GM23338 (cell line): ENCODE measurements around the gene RAB2B. TPM values are rescaled to one million over a fixed set of nuclear protein-coding genes. Genes with fewer than 3 reads are reported as not detected.

Experiments used
- ATAC-seq: fragments of 200-7000 bp; cut with Tn5 transposase; 3 replicates; pipeline ENCODE4 v1.9.1; 2020
- DNase-seq: peaks from one replicate; pipeline ENCODE4 v3.0.0-alpha.2; 2015; ENCODE audit warnings: low spot score
- H2AFZ ChIP-seq: fragments of 200-600 bp; sonication (generic); 2 replicates; pipeline ENCODE4 v1.8.0; 2016; ENCODE audit warnings: antibody characterized with exemption, mild to moderate bottlenecking, moderate library complexity
- H3F3A ChIP-seq: fragments of 200-600 bp; sonication (generic); replicated peaks from 2 replicates; pipeline ENCODE4 v1.8.0; 2017; ENCODE audit warnings: antibody characterized with exemption, mixed run types, low read depth
- H3K27ac ChIP-seq: fragments of 200-600 bp; sonication (generic); 2 replicates; pipeline ENCODE4 v1.6.1; 2016; ENCODE audit warnings: low read depth
- H3K27me3 ChIP-seq: fragments of 200-600 bp; sonication (generic); 2 replicates; pipeline ENCODE4 v1.8.0; 2016; ENCODE audit warnings: mild to moderate bottlenecking, mixed run types, moderate library complexity; ENCODE audit not compliant: insufficient read depth
- H3K36me3 ChIP-seq: fragments of 200-600 bp; sonication (generic); 2 replicates; pipeline ENCODE4 v1.8.0; 2016; ENCODE audit warnings: mild to moderate bottlenecking; ENCODE audit not compliant: insufficient read depth
- H3K4me1 ChIP-seq: fragments of 200-600 bp; sonication (generic); 2 replicates; pipeline ENCODE4 v1.8.0; 2016; ENCODE audit warnings: mild to moderate bottlenecking, moderate library complexity; ENCODE audit not compliant: insufficient read depth
- H3K4me2 ChIP-seq: fragments of 200-600 bp; sonication (generic); 2 replicates; pipeline ENCODE4 v1.7.1; 2017; ENCODE audit warnings: mixed run types
- H3K4me3 ChIP-seq: fragments of 200-600 bp; sonication (generic); 2 replicates; pipeline ENCODE4 v1.6.1; 2016; ENCODE audit warnings: mixed run types
- H3K79me2 ChIP-seq: fragments of 200-600 bp; sonication (generic); replicated peaks from 2 replicates; pipeline ENCODE4 v1.8.0; 2017; ENCODE audit warnings: mild to moderate bottlenecking; ENCODE audit not compliant: insufficient read depth
- H3K9me2 ChIP-seq: fragments of 200-600 bp; sonication (generic); 2 replicates; pipeline ENCODE4 v1.8.0; 2017; ENCODE audit not compliant: insufficient read depth
- H4K20me1 ChIP-seq: fragments of 200-600 bp; sonication (generic); replicated peaks from 2 replicates; pipeline ENCODE4 v1.8.0; 2017; ENCODE audit warnings: mild to moderate bottlenecking; ENCODE audit not compliant: insufficient read depth
- H3K27ac Mint-ChIP-seq: 2 replicates; pipeline ENCODE4 v1.8.0; 2020; ENCODE audit warnings: inconsistent platforms, mild to moderate bottlenecking, moderate library complexity, mixed read lengths
- H3K27me3 Mint-ChIP-seq: 3 replicates; pipeline ENCODE4 v1.8.0; 2022; ENCODE audit warnings: low read depth, mild to moderate bottlenecking, moderate library complexity, mixed read lengths, inconsistent platforms; ENCODE audit not compliant: insufficient read depth, poor library complexity
- H3K36me3 Mint-ChIP-seq: 3 replicates; pipeline ENCODE4 v1.8.0; 2021; ENCODE audit warnings: low read depth, mild to moderate bottlenecking, inconsistent platforms, moderate library complexity, mixed read lengths
- H3K4me1 Mint-ChIP-seq: 3 replicates; pipeline ENCODE4 v1.8.0; 2020; ENCODE audit warnings: mild to moderate bottlenecking, inconsistent platforms, mixed read lengths
- H3K4me3 Mint-ChIP-seq: 3 replicates; pipeline ENCODE4 v1.8.0; 2021; ENCODE audit warnings: moderate library complexity, mild to moderate bottlenecking, inconsistent platforms, mixed read lengths
- H3K9me3 Mint-ChIP-seq: 3 replicates; pipeline ENCODE4 v1.8.0; 2020; ENCODE audit warnings: moderate library complexity, mild to moderate bottlenecking, inconsistent platforms, mixed read lengths
- CREB1 ChIP-seq: fragments of 250-450 bp; sonication (Bioruptor Pico); IDR thresholded peaks from 2 replicates; pipeline ENCODE4 v1.5.0; 2020; ENCODE audit warnings: low read depth, mild to moderate bottlenecking, moderate library complexity
- ETS1 ChIP-seq: IDR thresholded peaks from 2 replicates; pipeline ENCODE4 v1.6.1; 2016; ENCODE audit warnings: antibody characterized with exemption
- EZH2 ChIP-seq: fragments of 200-600 bp; sonication (generic); IDR thresholded peaks from one replicate; pipeline ENCODE4 v1.8.0; 2017; ENCODE audit warnings: antibody characterized with exemption, mild to moderate bottlenecking, low read depth; ENCODE audit not compliant: unreplicated experiment
- EZH2phosphoT487 ChIP-seq: fragments of 200-600 bp; sonication (generic); IDR thresholded peaks from one replicate; pipeline ENCODE4 v1.8.1; 2018; ENCODE audit warnings: antibody characterized with exemption; ENCODE audit not compliant: unreplicated experiment
- JUNB ChIP-seq: IDR thresholded peaks from one replicate; pipeline ENCODE4 v1.6.1; 2016; ENCODE audit warnings: antibody characterized with exemption; ENCODE audit not compliant: unreplicated experiment
- NANOG ChIP-seq: IDR thresholded peaks from 2 replicates; pipeline ENCODE4 v1.6.1; 2016; ENCODE audit warnings: antibody characterized with exemption, borderline replicate concordance
- POLR2AphosphoS5 ChIP-seq: IDR thresholded peaks from 2 replicates; pipeline ENCODE4 v1.6.1; 2016; ENCODE audit warnings: antibody characterized with exemption, low read depth
- STAT1 ChIP-seq: IDR thresholded peaks from one replicate; pipeline ENCODE4 v1.6.1; 2016; ENCODE audit warnings: antibody characterized with exemption; ENCODE audit not compliant: unreplicated experiment
- ZNF114 ChIP-seq: fragments of 250-450 bp; sonication (Bioruptor Pico); IDR thresholded peaks from 2 replicates; pipeline ENCODE4 v1.5.0; 2020; ENCODE audit warnings: mild to moderate bottlenecking, moderate library complexity
- ZNF331 ChIP-seq: fragments of 250-450 bp; sonication (Bioruptor Pico); IDR thresholded peaks from 2 replicates; pipeline ENCODE4 v1.5.0; 2020; ENCODE audit warnings: low read depth, mild to moderate bottlenecking, moderate library complexity
- ZNF462 ChIP-seq: fragments of 250-450 bp; sonication (Bioruptor Pico); IDR thresholded peaks from 2 replicates; pipeline ENCODE4 v1.5.0; 2020; ENCODE audit warnings: mild to moderate bottlenecking, moderate library complexity
- polyA plus RNA-seq: library from polyadenylated mRNA; unstranded; fragments of >200 nt; fragmentation: Nextera tagmentation; extraction: Ambion mirVana; gene quantifications from 2 replicates; pipeline ENCODE4 v1.2.1, GENCODE V29; 2016
- total RNA-seq: library from RNA; depleted of rRNA; stranded (reverse); fragments of >200 nt; shearing (Covaris generic); gene quantifications from 2 replicates; pipeline ENCODE4 v1.2.3, GENCODE V29; 2014
- TF ChIP-seq, protein P1 (sequence below), 2 experiments: fragments of 200-600 bp in 1 of 2; sonication (generic) in 1 of 2; conservative IDR thresholded peaks; 2 replicates each; pipeline versions ENCODE4 v1.5.1 to v1.6.1; 2016 to 2017; ENCODE audit warnings: antibody characterized with exemption in 2 of 2, low read depth in 2 of 2, mild to moderate bottlenecking in 2 of 2, moderate library complexity in 1 of 2
- TF ChIP-seq, protein P2 (sequence below): IDR thresholded peaks from one replicate; pipeline ENCODE4 v1.6.1; 2018; ENCODE audit warnings: antibody characterized with exemption; ENCODE audit not compliant: unreplicated experiment

RAB2B gene
- total and polyA plus RNA-seq, 2 experiments from 2014 or later, result 12.9 to 29.9 TPM

- no peak overlapping the region for H3K4me3 ChIP-seq
- no peak for TF ChIP-seq EZH2phosphoT487
- TF ChIP-seq, protein P1, sequence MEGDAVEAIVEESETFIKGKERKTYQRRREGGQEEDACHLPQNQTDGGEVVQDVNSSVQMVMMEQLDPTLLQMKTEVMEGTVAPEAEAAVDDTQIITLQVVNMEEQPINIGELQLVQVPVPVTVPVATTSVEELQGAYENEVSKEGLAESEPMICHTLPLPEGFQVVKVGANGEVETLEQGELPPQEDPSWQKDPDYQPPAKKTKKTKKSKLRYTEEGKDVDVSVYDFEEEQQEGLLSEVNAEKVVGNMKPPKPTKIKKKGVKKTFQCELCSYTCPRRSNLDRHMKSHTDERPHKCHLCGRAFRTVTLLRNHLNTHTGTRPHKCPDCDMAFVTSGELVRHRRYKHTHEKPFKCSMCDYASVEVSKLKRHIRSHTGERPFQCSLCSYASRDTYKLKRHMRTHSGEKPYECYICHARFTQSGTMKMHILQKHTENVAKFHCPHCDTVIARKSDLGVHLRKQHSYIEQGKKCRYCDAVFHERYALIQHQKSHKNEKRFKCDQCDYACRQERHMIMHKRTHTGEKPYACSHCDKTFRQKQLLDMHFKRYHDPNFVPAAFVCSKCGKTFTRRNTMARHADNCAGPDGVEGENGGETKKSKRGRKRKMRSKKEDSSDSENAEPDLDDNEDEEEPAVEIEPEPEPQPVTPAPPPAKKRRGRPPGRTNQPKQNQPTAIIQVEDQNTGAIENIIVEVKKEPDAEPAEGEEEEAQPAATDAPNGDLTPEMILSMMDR (conservative IDR thresholded peaks at IDR 0.05; ENCODE audit: low read depth in 2 of 2), result no peak
- TF ChIP-seq CREB1 (CRISPR knock-in tag), result no peak
- TF ChIP-seq ZNF462 (CRISPR knock-in tag), result no peak
- TF ChIP-seq ZNF114 (CRISPR knock-in tag), result no peak
- no peak for TF ChIP-seq STAT1
- TF ChIP-seq POLR2AphosphoS5, result no peak
- TF ChIP-seq, protein P2, sequence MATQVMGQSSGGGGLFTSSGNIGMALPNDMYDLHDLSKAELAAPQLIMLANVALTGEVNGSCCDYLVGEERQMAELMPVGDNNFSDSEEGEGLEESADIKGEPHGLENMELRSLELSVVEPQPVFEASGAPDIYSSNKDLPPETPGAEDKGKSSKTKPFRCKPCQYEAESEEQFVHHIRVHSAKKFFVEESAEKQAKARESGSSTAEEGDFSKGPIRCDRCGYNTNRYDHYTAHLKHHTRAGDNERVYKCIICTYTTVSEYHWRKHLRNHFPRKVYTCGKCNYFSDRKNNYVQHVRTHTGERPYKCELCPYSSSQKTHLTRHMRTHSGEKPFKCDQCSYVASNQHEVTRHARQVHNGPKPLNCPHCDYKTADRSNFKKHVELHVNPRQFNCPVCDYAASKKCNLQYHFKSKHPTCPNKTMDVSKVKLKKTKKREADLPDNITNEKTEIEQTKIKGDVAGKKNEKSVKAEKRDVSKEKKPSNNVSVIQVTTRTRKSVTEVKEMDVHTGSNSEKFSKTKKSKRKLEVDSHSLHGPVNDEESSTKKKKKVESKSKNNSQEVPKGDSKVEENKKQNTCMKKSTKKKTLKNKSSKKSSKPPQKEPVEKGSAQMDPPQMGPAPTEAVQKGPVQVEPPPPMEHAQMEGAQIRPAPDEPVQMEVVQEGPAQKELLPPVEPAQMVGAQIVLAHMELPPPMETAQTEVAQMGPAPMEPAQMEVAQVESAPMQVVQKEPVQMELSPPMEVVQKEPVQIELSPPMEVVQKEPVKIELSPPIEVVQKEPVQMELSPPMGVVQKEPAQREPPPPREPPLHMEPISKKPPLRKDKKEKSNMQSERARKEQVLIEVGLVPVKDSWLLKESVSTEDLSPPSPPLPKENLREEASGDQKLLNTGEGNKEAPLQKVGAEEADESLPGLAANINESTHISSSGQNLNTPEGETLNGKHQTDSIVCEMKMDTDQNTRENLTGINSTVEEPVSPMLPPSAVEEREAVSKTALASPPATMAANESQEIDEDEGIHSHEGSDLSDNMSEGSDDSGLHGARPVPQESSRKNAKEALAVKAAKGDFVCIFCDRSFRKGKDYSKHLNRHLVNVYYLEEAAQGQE, result no peak
- TF ChIP-seq ZNF331, result no peak
- no peak for TF ChIP-seq EZH2
- TF ChIP-seq JUNB, result no peak
- TF ChIP-seq NANOG, result no peak
- no peak for TF ChIP-seq ETS1
- H3K4me2 ChIP-seq, result no peak overlapping the region
- no peaks in the 10 kb centered on the region for H3K27me3 ChIP-seq
- H3K4me1 Mint-ChIP-seq, result peaks cover 35% of the 10 kb centered on the region
- peaks cover 24% of the 10 kb centered on the region; the same call in 1 of the 2 replicates for H3F3A ChIP-seq
- no peaks in the 10 kb centered on the region for H3K9me2 ChIP-seq
- H2AFZ ChIP-seq, result no peak overlapping the region
- no peak overlapping the region for H3K27ac Mint-ChIP-seq
- DNase-seq (no peak), ATAC-seq (no peak)
- peaks cover 86% of the 10 kb centered on the region for H3K36me3 Mint-ChIP-seq
- peaks cover 5% of the 10 kb centered on the region for H3K27me3 Mint-ChIP-seq
- H3K9me3 Mint-ChIP-seq, result no peaks in the 10 kb centered on the region
- H3K4me1 ChIP-seq, result peaks cover 19% of the 10 kb centered on the region
- peaks cover 53% of the 10 kb centered on the region for H3K36me3 ChIP-seq
- no peaks in the 10 kb centered on the region for H4K20me1 ChIP-seq
- H3K79me2 ChIP-seq, result peaks cover 42% of the 10 kb centered on the region
- H3K4me3 Mint-ChIP-seq, result no peak overlapping the region
- H3K27ac ChIP-seq, result peak overlapping the region; percentile 29
Observed at GRCh38 chr14:21501568-21501967, 24.8 kb upstream of the RAB2B start.
